Activated CD4-positive, alpha-beta T cell treated with anti-CD3 and anti-CD28 coated beads for 36 hours (primary cell): ENCODE measurements around the gene DGKI. TPM values are rescaled to one million over a fixed set of nuclear protein-coding genes. Genes with fewer than 3 reads are reported as not detected.

Experiments used
- total RNA-seq, 2 experiments: library from RNA; stranded (reverse); gene quantifications; one replicate each; pipeline ENCODE4 v1.2.3, GENCODE V29; 2021

The DGKI gene
- total RNA-seq, 2 experiments from 2014 or later, result 2.9 to 3.0 TPM

Other genes starting within 250 kb of the DGKI start
- 10 to 100 TPM; 24.4 to 28.7 TPM for gene CREB3L2, start 155.1 kb upstream of the DGKI start, total RNA-seq
- not detected for gene AKR1D1, start 229.5 kb upstream of the DGKI start, total RNA-seq